HG02973 (cell line): ENCODE measurements around the gene GLMN.

Experiments
- ATAC-seq: cut with Tn5 transposase; IDR thresholded peaks from one replicate; pipeline ENCODE4 v1.9.1; 2021; ENCODE audit warnings: moderate library complexity; ENCODE audit not compliant: unreplicated experiment

GLMN gene

GRCh38 chr1:92203105-92203504, 95.7 kb downstream of the GLMN start:
- ATAC-seq = no peak

GRCh38 chr1:92201973-92202372, 96.8 kb downstream of the GLMN start:
- ATAC-seq = no peak
